ENCODE measurements around the gene ZBTB46.

Gene ZBTB46

DNA sequence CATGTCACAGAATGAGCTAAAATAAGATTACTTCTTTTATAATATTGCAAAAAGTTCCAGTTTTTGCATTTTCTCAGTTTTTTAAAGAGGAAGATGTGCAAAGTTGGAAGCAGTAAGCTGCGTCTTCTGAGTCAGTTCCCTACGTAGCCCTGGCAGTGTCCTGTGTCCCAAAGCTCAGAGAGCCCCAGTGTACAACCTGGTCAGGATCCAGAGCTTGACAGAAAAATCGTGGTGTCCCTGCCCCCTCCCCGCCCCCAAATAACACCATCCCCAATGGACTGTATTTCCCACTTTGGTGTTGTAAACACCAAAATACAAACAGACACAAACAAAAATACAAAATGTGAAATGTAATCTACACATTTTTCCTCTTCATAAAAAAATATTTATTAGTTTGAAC, 86.9 kb downstream of the ZBTB46 start:
- DNase-seq, result no peak

DNA sequence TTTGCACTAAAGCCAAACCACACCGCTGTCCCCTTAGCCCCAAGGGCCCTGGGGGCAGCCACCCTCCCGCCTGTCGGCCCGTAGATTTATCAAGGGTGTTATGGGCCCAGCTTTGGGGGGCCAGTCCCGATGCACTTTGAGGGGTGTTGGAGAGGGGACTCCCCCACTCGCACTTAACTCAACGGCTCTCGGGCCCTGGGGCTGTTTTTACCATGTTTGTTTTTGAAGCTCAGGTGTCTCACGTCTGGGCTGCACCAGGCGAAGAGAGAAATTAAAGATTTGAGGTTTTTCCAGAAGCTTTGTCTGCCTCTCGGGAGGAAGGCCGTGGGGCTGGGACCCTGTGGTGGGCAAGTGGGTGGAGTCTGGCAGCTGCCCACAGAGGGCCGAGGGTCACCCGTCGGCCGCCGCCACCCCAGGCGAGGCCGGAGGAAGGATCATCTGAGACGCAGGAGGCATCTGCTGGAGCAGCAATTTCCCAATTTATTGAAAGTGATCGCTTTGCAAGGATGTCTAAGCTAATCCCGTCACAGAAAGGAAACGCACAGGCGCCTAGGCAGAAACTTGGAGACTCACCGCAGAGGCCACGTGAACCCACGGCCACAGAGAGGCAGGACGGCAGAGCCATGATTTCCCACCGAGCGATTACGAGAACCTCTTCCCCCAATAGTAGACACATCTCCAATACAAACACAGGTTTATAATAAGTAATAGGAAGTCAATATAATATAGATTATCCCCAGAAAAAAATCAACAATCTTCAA, 87.7 kb downstream of the ZBTB46 start:
- no peak for DNase-seq

- DNase-seq, result no peak
Observed at GRCh38 chr20:63742381-63743024, 88.6 kb downstream of the ZBTB46 start.

GRCh38 chr20:63741676-63742380, 89.2 kb downstream of the ZBTB46 start:
- no peak for DNase-seq

DNA sequence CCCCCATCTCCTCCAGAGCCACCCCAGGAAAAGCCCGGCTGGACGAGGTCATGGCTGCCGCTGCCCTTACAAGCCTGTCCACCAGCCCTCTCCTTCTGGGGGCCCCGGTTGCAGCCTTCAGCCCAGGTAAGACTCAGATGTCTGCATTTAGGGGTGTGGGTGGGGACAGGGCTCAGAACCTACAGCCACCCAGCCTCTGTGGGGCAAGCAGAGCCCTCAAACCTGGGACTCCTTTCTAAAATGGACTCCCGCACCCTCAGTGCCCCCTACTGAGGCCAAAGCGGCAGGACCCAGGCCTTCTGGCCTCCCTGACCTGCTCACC, 89.7 kb downstream of the ZBTB46 start:
- no peak for DNase-seq

GRCh38 chr20:63740627-63741353, 90.3 kb downstream of the ZBTB46 start:
- DNase-seq, result peak; percentile 73

DNA sequence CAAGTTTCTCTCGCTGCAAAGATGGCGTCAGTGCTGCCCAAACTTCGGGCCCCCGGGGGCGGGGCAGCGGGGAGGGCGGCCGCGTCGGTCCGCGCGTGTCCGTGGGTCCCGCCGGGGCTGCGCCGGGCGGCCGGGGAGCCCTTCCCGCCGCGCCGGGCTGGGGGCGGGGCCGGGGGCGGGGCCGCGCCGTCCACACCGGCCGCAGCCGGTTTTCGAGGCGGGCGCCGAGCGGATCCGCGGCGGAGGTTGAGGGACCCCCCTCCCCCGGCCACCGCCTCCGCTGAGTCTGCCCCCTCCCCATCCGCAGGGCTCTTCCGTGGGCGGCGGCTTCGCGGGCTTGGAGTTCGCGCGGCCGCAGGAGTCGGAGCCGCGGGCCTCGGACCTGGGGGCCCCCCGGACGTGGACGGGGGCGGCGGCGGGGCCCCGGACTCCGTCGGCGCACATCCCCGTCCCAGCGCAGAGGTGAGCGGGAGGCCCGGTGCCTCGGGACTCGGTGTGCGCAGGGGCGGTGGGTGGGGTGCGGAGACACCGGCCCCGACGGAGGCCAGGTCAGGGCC, 90.9 kb downstream of the ZBTB46 start:
- DNase-seq, result peak; percentile 77

- DNase-seq, result peak; percentile 83
Observed at GRCh38 chr20:63739130-63740069, 91.7 kb downstream of the ZBTB46 start, which contains the start of gene SLC2A4RG. Gene SLC2A4RG (plus strand): TSS chr20:63739776. CDS start chr20:63739913, 137 bp downstream.

DNA sequence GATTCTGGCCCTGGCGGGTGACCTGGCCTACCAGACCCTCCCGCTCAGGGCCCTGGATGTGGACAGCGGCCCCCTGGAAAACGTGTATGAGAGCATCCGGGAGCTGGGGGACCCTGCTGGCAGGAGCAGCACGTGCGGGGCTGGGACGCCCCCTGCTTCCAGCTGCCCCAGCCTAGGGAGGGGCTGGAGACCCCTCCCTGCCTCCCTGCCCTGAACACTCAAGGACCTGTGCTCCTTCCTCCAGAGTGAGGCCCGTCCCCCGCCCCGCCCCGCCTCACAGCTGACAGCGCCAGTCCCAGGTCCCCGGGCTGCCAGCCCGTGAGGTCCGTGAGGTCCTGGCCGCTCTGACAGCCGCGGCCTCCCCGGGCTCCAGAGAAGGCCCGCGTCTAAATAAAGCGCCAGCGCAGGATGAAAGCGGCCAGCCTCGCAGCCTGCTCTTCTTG, 92.4 kb downstream of the ZBTB46 start:
- DNase-seq, result no peak

GRCh38 chr20:63737945-63738686, 92.9 kb downstream of the ZBTB46 start:
- peak; percentile 73 for DNase-seq

GRCh38 chr20:63737695-63737944, 93.4 kb downstream of the ZBTB46 start:
- no peak for DNase-seq

DNA sequence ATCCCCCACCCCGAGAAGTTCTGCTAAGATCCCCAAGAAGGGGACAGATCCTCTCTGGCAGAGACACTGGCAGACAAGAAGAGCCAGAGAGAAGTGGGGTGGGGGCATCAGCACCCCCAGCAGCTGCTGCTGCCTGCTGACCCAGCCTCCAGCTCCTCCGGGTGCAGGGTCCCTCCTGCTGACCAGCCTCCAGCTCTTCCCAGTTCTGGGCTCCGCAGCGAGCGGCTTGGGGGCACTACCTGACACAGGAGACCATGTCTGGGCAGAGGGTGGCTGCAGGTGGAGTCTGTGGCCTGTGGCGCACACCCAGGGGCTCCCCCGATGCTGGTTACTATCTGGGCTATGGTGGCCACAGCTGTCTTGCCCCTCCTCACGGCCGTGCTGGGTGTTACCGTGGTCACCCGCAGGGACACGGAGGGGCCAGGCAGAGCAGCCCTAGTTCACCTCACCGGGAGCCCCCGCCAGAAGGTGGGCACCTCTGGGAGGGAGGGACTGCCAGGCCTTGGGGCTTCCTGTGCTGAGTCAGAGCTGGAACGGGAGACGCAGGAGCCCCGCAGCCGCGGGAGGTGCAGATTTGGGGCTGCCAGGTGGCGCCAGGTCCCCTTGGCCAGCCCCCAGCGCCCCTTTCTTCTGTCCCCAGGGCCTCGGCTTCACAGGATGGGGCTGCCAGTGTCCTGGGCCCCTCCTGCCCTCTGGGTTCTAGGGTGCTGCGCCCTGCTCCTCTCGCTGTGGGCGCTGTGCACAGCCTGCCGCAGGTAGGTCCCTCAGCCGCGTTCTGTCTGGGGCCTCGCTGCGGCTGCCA, 94.0 kb downstream of the ZBTB46 start:
- DNase-seq, result peak; percentile 81

GRCh38 chr20:63735859-63736718, 95.0 kb downstream of the ZBTB46 start, which contains the start of gene LIME1:
Gene LIME1 (plus strand): TSS chr20:63736664. CDS start chr20:63737550, 886 bp downstream.
- peak; percentile 84 for DNase-seq

- DNase-seq, result no peak
Observed at GRCh38 chr20:63734946-63735858, 95.9 kb downstream of the ZBTB46 start.

GRCh38 chr20:63734111-63734945, 96.7 kb downstream of the ZBTB46 start:
- DNase-seq, result no peak

- DNase-seq, result no peak
Observed at GRCh38 chr20:63733579-63734081, 97.4 kb downstream of the ZBTB46 start.

DNA sequence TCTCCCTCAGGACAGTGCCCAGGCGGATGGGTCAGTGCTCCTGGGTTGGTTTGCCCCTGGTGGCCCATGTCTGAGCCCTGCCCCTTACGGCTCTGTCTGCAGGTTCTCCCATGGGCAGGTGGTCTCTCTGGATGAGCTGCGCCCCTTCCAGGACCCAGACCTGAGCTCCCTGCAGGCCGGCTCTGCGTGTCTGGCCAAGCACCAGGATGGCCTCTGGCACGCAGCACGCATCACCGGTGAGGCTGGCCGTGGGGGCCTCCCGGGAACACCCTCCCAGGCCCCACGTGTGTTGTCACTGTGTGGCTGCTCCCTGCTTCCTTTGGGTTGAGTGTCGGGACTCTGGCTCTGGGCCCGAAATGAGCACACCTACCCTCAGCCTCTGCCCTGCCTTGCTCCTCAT, 97.9 kb downstream of the ZBTB46 start:
- no peak for DNase-seq

Measured in activated CD8-positive, alpha-beta memory T cell treated with anti-CD3 and anti-CD28 coated beads for 24 hours (primary cell).